Pons (tissue), 1 donor: Measurements from ENCODE around the gene FUT6.

Experiments
- DNase-seq: peaks from one replicate; pipeline ENCODE4 v3.0.0-alpha.2; 2016; ENCODE audit warnings: low spot score

Gene FUT6

DNA sequence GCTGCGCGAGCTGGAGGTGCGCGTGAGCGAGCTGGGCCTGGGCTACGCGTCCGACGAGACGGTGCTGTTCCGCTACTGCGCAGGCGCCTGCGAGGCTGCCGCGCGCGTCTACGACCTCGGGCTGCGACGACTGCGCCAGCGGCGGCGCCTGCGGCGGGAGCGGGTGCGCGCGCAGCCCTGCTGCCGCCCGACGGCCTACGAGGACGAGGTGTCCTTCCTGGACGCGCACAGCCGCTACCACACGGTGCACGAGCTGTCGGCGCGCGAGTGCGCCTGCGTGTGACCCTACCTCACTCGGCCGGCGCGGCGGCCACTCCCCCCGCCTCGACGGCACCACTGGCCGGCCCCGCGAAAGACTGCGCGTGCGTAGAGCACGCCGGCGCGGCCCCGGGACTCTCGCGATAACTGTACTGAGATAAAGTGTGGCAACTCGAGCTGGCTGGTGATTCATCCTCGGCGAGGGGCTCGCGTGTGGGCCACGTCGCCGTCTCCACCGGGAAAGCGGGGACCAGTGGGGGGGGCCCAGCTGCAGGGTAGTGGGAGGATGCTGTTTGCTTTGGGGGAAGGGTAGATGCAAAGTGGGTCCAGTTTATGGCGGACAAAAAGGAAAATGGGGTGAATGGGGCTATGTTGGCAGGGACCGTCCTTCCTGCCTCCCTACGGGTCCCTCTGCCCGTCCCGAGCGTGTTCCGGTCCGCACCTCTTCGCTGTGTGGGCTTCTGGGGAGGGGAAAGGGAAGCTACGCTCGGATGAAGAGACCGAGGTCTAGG is 11.4 kb downstream of the FUT6 start:
- peak; percentile 66 for DNase-seq

DNA sequence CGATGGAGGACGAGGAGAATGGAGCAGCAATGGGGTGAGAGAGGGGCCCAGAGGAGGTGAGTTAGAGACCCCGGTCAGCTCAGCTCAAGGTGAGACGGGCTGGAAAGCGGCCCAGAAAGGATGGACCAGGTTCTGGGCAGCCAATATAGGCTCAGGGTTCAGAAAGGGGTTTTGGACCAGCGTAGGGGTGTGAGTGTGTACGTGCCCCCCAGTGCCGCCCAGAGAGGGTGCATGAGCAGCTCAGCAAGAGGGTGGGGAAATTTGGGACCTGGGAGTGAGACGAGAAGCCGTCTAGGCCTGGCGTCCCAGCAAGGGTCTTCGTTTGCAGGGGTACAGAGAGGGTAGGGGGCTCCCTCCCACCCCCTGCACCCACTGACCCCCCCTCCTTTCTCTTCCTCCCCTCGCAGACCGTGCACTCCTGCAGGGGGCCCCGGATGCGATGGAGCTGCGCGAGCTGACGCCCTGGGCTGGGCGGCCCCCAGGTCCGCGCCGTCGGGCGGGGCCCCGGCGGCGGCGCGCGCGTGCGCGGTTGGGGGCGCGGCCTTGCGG is 12.1 kb downstream of the FUT6 start:
- DNase-seq, result no peak

DNA sequence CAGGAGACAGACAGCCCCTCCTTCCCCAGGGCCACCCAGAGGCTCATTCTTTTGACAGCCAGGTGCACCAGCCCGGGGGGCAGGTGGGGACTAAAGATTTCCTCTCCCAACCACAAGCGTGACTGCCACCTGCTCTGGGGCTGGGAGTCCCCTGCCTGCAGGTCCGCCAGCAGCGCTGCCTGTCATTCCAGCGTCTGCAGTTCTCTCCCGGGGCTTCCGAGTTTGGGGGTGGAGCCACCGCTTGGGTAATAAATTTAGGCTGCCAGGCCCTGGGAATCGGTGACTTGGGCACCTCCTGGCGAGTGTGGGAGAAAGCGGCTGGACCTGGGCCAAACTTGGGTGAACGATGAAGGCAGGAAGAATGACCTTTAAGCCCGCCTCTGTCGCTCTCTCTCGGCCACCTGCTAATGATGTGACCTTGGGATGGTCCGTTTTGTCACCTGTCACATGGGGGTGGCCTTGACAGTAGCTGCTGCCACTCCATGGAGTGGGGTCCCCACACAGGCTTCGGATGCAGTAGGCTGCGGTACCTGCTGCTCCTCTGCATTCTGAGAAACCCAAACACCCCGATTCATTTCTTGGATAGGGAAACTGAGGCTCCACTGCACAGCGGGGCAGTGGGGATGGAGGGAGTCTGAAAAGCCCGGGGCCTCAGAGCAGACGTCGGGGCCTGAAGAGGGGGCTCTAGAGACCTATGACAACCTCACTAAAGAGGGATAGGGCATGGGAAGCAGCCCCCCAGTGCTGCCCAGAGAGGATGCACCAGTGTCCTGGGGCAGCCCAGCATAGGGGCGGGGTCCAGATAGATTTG is 12.8 kb downstream of the FUT6 start:
- no peak for DNase-seq

DNA sequence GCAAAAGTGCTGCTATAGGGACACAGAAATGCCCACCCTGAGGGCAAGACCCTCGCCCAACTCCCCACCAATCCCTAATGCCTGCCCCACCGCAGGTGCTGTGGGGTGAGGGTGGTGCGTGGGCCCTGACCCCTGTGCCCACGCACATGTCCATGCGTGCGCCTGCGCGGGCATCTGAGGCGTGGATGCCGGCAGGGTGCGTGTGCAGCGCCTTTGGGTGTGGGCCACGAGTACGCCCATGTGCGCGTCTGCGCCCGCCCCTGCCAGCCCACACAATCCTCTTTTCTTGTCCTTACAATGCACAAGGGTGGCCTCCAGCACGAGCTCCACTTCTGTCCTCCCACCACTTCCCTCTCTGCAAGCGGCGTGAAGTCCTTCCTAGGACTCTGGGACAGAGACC is 14.3 kb downstream of the FUT6 start:
- DNase-seq, result peak; percentile 27

DNA sequence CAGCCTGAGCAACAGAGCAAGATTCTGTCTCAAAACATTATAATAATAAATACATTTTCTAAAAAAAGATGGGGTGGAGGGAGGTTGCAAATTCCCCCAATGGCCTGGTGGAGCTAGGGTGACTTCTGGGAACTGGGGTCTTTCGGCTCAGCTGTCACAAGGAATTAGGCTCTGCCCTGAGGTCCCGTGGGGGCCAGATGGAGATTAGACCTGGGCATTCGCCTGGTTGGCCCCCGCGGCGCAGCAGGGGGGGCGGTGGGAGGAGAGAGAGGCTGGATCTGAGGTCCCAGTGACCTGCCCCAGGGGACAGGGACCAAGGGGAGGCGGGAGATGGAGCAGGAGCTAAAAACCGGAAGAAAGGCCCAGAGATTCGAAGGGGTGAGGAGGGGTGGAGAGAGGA is 14.8 kb downstream of the FUT6 start:
- no peak for DNase-seq

DNA sequence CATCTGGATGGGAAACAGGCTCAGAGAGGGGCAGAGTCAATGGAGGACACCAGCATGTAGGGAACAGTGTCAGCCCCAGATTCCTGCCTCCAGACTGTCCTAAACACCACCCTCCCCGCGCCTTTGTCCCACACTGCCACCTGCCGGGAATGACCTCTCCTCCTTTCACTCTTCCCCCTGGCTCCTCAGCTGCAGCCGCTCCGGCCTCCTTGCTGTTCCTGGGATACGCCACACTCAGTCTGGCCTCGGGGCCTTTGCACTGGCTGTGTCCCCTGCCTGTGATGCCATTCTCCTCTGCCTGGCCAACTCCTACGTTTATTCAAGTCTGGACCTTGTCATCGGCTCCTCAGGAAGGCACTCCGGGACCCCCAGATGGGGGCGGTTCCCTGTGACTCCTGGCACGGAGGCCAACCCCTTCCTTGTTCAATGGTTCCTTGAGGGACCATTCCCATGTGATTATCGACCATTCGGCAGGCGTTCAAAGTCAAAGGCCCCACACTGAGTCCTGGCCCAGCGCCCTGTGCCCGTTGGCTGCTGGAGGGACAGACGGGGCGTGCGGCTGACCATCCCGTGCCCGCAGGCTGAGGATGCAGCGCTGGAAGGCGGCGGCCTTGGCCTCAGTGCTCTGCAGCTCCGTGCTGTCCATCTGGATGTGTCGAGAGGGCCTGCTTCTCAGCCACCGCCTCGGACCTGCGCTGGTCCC is 15.8 kb downstream of the FUT6 start:
- no peak for DNase-seq

DNA sequence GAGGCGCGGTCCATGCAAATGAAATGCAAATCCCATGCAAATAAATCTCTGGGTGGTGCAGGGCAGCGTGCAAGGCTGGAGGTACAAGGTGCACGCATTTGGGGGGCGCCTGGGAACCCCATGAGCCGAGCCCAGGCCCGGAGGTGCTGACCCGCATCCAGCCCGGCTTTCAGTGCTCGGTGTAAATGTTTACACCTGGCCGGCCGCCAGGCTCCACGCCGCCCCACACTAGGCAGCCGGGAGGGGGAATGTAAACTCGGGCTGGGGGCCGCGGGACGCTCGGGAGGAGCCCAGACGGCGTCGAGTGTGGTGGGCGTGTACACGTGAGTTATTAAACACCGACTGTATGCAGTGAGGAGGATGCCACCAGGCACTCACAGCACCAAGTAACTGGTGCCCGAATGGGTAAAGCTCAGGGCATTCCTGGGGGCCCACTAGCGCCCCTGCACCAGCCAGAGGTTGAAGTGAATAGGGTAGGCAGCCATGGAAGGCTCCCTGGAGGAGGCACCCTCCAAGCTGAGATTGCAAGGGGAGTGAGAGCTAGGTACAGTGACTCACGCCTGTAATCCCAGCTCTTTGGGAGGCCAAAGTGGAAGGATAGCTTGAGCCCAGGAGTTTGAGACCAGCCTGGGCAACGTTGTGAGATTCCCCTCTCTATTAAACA is 17.2 kb downstream of the FUT6 start:
- no peak for DNase-seq

DNA sequence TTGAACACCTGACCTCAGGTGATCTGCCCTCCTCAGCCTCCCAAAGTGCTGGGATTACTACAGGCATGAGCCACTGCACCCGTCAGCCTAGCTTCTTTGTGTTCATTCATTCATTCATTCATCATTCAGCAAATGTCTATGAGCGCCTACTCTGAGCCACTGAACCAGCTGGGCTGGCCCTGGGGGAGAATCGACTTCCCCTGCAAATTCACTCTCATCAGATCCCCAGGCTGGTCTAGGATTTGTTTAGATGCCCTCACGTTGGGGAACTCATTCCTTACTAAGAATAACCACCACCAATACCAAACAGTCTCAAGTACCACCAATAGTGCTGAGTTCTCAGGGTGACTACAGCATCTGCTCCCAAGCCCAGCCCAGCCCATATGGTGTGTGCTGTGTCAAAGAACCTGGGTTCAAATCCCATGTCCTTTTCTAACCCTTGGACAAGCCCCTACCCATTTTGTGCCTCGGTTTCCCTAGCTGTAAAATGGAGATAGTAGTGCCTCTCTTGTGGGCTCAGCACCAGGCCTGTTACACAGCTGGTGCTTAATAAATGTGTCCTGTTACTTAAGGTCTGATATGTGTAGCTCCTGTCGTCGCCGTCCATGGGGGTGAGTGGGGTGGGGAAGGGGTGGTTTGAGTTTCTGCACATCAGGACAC is 17.9 kb downstream of the FUT6 start:
- DNase-seq, result no peak

DNA sequence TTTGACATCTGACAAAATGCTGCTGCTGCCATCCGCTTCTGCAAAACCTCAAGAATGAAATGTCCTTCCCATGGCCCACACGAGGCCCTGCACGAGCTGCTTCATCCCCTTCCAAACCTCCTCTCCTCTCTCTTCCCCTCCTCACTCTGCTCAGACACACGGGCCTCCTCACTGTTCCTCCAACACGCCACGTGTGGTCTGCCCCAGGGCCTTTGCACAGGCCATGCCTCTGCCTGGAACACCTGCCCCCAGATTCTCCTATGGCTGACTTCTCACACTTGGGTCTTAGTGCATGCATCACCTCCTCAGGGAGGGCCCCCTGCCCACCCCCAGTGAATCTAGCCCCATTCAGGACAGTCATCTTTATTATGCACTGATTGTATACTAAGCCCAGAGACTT is 18.7 kb downstream of the FUT6 start:
- no peak for DNase-seq

DNA sequence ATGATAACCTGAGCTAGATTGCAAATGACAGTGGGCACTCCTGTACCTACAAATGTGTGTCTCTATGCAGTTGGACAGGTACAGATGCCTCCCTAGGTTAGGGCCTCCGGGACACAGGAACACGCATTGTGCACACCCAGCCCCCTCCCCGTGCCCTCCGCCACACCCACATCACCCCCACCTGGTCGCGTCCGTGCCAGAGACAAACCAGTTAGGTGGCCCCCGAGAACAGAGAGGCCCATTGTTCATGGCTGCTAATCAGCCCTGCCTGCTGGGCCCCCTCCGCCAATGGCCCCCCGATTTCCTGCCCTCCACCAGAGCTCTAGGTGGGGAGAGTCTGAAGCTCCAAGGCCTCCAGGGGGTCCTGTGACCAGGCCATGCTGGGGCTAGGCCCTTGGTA is 20.9 kb downstream of the FUT6 start:
- no peak for DNase-seq

DNA sequence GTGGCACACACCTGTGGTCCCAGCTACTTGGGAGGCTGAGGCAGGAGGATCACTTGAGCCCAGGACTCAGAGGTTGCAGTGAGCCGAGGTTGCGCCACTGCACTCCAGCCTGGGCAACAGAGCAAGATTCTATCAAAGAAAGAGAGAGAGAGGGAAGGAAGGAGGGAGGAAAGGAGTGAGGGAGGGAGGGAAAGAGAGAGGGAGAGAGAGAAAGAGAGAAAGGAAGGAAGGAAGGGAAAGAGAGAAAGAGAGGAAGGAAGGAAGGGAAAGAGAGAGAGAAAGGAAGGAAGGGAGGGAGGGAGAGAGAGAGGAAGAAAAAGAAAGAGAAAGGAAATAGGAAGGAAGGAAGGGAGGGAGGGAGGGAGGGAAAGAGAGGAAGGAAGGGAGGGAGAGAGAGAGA is 22.3 kb downstream of the FUT6 start:
- DNase-seq, result no peak

DNA sequence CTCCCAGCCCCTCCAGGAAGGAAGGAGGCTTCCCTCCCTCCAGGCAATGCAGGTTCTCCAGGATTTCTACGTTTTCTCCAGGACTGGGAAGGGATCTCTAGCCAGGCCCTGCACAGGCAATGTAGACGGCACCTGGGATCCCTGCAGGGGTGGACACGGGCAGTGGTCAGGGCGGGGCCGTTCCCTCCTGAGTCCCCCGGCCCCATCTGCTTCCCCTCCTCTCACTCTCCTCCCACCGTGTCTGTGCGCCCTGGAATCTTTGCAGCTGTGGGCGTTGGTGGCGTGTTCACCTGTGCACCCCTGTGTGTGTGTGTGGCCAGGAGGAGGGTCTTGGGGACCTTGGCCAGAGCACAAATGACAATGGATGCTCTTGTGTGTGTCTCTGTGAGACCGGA is 24.7 kb downstream of the FUT6 start:
- DNase-seq, result no peak

DNA sequence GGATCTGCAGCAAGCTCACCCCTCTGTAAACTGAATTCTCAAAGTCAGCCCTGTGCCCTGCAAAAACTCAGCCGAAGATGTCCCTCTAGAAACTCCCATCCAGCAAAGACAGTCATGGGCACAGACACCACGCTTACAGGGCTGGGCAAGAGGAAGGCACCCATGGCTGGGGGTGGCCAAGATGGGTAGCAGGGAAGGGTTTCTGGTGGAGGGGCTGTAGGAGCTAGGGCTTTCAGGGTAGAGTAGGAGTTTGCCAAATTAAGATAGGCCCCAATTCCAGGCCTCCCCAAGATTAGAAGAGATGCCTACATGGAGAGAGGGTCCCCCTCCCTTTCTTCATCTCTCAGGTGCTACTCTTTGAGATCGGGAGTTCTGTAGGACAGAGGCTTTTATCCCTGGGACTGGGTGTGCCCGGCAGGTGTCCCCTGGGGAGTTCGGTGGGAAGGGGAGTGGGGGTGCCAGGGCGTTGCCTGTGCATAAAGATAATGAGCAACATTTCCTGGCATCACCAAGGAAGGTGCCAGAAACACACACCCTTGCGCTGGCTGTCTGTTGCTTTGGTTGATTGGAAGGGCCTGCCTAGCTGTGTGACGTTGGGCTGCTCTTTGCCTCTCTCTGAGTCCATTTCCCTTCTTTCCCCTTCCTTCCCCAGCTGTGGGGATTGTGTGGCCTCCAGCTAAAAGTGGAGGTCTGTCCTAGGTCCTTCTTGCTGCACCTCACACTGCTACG is 25.2 kb downstream of the FUT6 start:
- no peak for DNase-seq

DNA sequence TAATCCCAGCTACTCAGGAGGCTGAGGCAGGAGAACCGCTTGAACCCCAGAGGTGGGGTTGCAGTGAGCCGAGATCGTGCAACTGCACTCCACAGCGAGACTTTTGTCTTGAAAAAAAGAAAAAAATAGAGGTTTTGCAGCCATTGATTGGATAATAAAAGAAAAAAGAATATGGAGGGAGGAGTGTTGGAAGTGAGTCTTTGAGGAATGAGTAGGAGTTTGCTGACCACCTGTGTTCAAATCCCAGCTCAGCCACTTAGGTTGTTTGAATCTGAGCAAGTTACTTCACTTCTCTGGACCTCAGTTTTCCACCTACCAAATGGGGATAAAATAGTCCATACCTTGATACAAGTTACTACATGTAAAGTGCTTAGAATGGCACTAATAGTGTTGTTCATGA is 28.4 kb downstream of the FUT6 start:
- DNase-seq, result no peak

DNA sequence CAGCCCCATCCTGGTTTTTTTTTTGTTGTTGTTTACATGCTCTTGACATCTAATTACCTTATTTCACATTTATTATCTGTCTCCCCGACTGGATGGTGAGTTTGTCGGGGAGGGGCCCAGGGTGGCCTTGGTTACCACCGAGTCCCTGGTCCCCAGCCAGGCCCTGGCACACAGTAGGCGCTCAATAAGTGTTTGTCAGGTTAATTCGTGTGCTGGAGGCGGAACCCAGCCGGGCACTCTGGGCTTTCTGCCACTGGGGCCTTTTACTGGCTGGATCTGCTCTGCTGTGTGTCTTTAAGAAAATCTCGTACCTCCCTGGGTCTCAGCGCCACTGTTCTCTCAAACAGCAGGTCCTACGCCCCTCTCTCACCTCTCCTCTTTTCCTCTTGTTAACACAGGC is 30.0 kb downstream of the FUT6 start:
- no peak for DNase-seq

DNA sequence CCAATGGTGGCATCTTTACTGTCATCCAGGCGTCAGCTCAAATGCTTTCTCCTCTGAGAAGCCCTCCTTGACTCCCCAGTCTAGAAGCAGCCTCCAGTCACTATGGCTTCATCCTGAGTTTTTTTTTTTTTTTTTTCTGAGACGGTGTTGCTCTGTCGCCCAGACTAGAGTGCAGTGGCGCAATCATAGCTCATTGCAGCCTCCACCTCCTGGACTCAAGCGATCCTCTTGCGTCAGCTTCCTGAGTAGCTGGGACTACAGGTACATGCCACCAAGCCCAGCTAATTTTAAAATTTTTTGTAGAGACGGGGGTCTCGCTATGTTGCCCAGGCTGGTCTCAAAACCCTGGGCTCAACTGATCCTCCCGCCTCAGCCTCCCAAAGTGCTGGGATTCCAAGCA is 30.4 kb downstream of the FUT6 start:
- DNase-seq, result no peak

DNA sequence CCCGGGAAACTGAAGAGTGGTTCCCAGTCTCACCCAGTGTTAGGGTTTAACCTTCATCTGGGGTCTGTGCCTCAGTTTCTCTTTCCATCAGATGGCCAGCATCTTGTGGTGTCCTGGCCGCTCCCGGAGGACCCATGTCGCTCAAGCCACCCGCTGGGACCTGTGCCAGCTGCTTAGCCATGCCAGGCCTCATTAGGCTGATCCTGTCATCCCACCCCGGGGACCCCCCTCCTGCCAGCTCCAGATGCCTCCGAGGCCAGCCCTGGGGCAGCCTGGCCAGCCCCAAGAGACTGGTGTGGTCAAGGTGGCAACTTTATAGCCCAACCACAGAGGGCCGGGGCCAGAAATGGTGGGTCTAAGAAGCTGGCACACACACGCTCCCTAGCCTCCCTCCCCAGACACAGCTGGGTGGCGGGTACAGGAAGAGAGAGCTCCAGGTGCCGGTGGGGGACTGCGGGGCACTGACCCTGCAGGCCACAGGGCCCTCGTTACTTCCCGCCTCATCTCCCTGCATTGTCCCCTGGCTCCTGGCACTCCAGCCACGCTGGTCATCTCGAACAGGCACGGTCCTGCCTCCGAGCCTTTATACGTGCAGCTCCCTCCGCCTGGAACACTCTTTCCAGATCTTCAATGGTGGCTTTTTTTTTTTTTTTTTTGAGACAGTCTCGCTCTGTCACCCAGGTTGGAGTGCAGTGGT is 31.2 kb downstream of the FUT6 start:
- no peak for DNase-seq

DNA sequence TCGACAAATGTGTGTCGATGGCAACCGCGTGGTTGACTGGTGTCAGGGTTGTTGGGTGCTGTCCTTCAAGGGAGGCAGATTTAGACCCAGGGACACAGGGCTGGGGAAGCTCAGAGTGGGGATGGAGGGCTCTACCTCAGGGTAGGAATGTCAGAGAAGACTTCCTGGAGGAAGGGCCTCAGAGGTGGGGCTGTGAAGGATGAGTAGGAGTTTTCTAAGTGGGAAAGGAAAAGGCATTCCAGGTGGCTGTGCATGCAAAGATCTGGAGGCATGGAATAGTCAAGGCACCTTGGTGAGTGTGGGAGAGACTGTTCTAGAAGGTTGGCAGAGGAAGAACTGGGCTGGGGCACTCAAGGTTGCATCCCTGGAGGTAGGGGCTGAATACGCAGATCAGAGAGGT is 32.6 kb downstream of the FUT6 start:
- no peak for DNase-seq

DNA sequence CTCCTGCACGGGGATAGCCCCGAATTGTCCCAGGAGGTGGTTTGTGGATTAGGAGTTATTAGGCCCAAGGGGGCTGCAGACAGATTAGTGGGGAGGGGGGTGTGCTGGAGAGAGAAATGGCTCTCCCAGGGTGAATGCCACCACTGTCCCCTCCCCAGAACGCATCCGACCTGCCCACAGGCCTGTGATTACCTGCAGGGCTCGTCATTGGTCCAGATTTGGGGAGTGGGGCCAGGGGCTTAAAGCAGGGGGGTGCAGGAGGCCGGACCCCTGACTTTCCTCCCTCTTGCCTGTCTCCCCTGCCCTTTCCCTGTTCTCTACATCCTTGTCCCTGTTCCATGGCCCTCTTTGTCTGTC is 33.4 kb downstream of the FUT6 start:
- DNase-seq, result no peak

DNA sequence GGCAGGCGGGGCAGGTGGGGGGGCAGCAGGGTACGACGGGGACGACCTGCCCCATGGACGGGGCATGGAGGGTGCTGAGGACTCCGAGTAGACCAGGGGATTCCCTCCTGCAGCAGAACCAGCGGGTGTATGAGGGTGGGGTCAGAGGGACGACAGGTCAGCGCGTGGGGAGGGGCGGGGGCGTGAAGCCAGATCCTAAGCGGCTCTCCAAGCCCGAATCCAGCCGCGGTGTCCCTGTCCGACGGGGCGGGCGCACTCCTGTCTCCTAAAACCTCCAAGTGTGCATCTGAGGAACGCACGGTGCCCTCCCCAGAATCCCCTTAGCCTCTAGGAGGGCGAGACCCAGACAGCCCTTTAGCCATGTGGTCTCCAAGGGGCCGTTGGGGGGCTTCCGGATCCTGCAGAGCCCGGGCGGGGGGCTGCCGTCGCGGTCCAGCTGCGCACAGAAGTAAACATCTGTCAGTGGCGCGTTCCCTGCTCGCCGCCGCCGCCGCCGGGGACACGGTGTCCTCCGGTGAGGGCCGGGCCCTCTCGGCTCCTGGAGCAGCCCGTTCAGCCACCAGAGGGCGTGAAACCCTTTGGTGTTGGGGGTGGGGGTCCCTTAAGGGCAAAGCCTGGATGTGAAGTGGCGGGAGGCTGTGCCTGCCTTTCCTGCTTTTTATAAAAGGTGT is 33.9 kb downstream of the FUT6 start:
- no peak for DNase-seq
